Stimulated activated naive CD4-positive, alpha-beta T cell treated with Interleukin-2 at 50 U/mL for 16 hours (primary cell): Measurements from ENCODE around the gene BTNL2.
A peak's percentile ranks its signal among the peaks of the same experiment; 100 is the strongest.

ENCODE experiments used
- DNase-seq: peaks from one replicate; lab custom pipeline; 2025; lab: John Stamatoyannopoulos, UW

Gene BTNL2

DNA sequence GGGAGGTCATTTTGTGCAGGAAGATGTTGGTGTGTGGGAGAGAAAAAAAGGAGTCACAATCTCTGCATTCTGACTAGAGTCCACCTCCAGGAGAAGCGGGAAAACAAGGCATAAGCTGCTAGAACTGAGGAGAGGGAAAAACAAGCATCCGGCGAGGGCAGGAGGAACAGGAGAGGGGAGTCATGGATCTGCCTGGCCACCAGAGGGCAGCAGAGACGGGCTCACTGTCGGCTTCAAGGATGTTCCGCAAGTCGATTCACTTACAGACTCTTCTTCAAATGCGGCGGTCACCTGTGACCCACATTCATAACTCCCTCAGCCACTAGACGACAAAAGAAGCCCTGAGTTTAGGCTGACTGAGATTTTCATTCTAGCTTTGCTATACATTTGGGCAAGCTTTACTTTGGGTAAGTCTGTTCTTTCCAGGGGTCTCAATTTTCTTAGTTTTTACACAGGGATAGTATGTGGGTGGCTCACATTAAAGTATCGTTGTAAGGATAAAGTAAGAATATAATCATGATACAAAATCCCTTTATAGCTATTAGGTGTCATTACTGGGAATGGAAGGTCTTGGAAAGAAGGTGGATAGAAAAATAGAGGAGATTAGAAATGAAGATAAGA is 6.6 kb upstream of the BTNL2 start:
- peak; percentile 80 for DNase-seq

DNA sequence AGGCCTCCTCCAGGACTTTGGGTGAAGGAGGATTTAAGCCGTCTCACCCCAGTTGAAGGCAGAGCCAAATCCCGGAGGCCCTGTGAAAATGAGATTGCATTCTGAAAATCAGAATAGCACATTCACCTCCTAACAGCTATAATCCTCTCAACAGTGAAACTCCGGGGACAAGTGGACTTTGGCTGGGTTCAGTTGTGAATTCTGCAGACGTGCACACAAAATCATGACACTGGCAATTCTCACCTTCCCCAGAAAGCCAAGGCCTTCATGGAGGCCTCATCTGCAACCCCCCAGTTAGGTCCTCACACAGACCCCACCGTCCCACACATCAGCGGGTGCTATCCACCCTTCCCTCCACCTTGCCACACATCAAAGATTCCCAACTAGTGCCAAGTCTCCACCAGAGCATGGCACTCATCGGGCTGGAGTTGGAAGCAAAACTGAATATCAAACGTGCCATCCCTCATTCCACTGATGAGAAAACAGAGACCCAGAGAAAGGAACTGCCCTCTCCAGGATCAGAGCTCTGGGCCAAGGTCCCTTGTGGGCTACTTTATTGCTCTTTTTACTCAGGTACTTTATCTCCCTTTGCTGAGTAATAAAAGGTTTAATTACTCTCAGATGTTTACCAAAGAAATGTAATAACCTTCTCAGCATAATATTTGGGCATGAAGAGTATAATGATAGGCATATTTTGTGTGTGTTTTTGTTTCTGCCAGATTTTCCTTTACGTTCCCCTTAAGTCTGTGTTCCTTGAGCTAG is 4.8 kb upstream of the BTNL2 start:
- DNase-seq: no peak

DNA sequence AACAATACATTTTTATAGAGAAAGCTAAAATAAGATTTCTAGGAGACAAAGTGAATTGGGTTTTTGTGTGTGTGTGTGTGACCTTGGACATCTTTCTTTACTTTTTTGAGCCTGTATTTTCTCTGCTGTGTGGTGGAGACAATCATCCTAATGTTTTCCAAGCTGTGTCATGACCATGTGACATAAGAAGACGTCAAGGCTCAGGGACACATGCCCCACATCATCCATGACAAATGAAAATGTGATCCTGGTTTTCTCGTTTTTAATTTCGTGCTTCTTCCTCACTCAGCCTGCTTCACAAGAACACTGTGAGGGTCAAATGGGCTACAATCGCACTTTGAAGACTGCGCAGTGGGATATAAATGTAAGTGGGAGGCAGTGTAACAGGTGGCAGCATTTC is 3.9 kb upstream of the BTNL2 start:
- DNase-seq: no peak

DNA sequence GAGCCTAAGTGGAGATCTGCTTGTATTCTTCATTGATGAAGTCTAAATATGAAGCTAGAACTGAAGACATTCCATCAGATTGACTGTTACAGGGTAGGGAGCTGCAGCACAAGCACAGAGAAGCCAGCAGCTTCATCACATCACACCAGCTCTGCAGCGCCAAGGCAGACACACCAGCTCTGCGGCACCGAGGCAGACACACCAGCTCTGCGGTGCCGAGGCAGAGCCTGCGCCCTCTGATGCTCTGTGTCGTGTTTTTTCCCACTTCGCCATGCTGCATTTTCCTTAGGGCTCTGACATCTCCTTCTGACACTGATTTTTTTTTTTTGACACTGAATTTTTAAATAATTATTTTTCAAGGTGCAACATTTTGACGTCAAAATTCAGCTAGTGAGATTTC is 784 bp downstream of the BTNL2 start:
- DNase-seq: no peak

DNA sequence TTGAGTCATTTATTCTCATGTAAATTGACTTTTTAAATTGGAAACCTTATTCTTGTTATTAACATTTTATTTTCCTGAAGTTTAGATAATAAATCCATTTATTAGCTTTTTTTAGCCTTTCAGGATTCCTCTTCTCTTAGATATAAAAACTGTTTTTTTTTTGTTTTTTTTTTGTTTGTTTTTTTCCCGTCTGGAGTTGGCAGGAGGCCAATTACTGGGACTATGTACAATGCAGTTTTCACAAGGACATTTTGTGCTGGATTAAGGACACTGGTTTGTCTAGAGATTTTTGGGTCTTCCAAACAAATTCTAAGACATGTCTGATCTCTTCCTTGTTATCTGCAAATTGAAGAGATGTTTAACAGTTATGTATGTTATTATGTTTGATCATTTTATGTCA is 1.3 kb downstream of the BTNL2 start:
- DNase-seq: no peak

DNA sequence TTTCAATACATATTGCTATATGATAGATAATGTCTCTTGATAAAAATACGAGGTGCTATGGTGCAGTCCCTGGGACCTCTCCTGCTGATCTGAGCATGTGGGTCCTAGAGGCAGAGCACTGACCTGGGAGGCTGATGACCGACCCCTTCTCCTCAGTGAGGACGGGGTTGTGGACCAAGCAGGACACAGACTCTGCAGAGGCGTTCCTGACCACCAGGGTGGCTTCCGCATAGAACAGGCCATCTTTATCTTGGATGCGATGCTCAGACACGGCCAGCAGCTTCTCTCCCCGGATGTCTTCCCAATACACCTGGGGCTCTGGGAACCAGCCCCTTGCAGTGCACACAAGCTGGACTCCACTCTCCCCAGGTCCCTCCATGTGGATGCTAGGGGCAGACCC is 4.2 kb downstream of the BTNL2 start:
- no peak for DNase-seq

DNA sequence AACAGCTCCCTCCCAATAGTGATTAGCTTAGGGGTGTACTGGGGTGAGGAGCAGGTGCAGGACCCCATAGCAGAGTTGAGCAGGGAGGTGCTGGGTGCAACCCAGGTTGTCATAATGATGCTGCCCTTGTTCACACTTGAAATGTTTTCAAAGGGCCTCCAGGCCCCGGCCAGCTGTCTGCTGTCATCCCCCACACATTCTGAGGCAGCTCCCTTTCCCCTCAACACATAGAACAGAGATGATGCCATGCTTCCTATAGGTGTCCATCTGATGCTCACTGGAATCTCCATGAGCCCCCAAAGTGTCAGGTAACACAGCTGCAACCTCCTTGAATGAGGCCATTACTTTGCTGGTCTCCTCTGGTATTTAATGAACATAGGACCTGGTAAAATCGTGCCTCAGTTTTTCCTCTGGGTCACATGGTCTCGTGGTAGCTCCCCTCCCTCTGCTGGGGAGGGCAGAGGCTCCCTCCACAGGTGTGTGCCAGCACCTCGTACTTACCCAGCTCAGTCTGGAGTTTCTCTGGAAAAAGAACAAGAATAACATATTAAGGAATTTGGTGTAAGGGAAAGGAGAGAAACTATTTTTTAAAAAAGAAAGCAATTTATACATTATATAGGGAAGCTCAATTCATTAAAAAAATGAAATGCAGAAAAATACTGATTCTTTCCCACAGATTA is 5.6 kb downstream of the BTNL2 start:
- DNase-seq: no peak

DNA sequence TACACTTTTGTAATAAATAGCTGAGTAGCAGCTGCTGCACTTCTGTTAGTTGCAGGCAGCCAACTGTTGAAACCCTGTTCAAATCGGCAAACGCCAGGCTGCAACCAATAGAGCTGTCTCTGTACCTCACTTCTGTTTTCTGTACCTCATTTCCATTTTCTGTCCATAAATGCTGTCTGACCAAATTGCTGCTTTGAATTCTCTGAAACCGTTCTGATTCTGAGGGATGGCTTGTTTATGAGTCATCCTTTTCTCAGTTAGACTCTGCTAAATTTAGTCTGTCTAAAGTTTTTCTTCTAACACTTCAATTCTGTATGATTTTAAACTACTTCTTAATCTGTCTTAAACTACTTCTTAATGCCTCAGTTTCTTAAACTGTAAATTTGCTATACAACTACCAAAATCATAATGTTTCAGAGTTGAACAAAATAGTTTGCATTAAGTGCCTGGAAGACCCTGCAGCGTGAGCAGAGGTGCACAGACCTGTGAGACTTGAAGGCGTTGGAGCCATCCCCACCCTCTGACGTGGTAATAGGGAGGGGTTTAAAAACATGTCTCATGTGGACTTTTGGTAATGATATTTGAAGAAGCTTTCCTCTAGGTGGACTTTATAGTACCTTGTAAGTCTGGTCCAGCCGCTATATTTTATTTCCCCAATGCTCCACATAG is 9.6 kb downstream of the BTNL2 start:
- no peak for DNase-seq

DNA sequence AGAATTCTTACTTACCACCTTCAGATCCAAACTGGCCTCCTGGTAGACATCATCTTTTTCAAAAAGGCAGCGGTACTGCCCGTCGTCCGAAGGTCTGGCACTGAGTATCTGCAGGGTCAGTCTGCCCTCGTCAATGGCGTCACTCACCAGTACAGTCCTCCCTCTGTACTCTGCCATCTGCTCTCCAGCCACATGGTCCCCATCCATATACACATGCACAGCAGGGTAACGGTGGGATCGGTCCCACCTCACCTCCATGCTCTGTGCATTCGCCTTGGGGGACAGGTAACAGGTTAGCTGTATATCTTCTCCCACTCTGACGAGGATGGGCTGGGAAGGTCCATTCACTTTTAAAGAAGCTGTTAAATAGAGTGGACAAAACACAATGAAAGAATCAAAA is 11.0 kb downstream of the BTNL2 start:
- no peak for DNase-seq

DNA sequence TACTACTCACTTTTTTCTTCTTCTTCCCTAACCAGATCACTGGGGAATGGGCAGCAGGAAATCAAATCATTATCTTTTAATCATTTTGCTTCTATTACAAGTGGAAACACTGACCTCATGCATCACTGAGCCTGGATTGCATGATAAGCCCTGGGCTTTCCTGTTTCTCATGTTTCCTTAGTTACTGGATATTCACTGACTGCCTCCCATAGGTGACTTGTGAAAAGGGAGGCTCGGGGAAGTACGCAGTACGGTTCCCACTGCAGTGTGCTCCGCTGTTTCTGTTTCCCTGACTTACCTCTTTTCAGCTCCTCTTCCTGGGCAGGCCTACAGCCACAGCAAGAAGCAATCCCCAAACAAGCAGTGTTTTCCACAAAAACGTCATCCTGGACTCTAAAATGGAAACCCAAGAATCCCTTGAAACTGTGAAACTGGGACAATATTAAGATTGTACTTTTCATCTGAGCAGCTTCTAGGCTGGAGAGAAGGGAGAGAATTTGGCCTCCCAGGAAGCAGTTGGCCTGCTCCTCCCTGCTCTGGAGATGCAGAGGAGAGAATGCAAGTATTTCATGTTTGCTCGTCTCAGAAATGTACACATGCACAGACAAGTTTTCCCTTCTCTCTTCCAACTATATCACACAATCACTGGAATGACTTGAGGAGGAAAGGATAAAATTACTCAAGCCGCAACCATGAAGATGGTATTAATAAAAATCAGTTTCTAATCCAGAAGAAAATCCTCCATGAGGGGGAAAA is 13.1 kb downstream of the BTNL2 start:
- no peak for DNase-seq

DNA sequence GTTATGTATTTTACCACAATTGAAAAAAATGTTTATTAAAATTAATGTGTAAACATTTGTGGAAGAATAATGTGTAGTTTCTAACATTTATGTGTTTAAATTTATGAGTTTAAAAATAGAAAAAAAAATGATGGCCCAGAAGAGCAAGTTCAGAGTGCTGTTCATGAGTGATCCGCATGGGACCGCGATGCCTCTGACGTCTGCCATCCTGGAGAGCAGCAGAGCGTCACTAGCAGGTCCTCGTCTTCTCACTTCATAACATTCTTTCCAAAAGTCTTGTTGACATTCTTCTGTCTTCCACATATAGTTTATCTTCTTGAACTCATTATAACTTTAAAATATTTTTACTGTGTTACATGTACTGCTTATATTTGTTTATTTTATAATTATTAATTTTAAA is 15.5 kb downstream of the BTNL2 start:
- no peak for DNase-seq

DNA sequence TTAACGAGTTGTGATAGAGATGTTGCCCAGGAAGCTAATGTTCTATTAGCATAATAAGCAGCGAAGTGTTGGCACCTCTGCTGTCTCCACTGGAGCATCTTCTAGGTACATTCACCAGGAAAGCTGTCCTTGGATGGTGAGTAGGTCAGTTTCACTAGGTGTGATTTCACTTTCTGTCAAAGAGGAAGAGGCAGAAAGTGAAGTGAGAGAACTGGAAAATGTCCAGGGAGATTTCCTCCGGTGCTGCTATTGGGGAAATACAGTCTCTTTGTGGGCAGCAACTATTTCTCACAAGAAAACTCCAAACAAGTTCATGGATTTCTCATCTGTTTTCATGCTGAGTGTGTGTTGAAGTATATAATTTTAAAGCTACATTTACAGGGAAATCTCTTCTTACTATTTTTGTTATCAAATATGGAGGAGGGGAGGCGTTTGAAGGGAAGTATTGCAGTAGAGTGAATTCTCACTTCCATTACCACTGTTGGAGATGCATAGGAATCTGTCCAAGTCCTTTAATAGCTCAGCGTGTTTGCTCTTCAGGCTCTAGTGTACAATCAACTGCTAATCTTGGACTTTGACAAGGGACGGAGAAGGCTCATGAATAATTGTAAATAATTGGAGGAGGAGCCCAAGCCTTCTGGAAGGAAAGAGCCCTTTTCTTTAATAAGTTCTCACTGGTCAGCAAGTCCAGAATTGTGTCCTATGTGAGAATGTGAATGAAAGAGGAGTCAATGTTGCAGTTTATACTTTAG is 19.2 kb downstream of the BTNL2 start:
- DNase-seq: no peak

DNA sequence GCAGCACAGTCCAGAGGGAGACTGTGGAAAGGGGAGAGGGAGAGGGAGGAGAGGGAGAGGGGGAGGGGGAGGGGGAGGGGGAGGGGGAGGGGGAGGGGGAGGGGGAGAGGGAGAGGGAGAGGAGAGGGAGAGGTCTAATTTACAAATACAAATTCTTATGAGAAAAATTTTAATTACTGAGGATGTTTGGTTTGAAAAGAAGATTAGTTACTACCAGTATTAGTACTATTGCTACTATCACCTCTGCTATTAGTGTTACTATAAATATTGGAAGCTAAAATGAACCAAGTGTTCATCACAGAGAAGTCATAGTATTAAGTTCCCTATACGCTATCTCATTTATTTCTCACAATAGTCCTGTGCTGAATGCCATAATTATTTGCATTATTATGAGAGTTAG is 20.9 kb downstream of the BTNL2 start:
- DNase-seq: no peak

DNA sequence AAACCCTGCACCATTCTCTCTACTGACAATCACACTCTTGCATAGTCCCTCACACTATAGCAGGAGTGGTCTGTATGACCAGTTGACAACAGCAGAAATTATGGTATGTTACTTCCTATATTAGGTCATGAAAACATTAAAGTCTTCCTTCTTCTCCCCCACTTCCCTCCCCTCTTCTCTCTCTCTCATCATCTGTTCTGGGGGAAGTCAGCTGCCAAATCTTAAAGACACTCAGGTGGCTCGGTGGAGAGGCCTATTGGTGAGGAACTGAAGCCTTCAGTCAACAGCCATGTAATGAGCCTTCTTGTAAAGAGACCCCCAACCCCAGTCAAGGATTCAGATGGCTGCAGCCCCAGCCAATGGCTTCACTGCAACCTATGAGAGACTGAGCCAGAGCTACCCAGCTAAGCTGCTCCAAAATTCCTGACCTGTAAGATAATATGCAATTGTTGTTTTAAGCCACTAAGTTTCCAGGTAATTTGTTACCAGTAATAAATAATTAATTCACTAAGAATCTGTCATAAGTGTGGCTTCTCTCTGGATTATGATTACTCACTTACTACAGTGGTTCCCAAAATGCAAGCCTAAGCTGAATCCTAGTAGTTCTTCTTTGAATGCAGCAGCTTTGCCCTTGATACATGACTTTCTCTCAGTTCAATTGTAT is 24.1 kb downstream of the BTNL2 start:
- DNase-seq: no peak

DNA sequence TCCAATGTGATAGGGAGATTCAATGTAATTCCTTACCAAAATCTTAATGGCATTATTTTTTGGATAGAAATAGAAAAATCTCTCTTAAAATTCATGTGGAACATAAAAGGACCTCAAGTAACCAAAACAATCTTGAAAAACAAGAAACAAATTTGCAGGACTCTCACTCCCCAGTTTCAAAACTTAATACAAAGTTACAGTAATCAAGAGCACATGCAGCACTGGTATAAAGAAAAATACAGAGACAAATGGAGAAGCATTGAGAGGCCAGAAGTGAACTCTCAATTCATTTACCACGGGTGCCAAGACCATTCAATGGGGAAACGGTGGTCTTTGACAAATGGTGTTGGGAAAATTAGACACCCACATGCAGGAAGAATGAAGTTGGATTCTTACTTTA is 27.4 kb downstream of the BTNL2 start:
- DNase-seq: no peak

DNA sequence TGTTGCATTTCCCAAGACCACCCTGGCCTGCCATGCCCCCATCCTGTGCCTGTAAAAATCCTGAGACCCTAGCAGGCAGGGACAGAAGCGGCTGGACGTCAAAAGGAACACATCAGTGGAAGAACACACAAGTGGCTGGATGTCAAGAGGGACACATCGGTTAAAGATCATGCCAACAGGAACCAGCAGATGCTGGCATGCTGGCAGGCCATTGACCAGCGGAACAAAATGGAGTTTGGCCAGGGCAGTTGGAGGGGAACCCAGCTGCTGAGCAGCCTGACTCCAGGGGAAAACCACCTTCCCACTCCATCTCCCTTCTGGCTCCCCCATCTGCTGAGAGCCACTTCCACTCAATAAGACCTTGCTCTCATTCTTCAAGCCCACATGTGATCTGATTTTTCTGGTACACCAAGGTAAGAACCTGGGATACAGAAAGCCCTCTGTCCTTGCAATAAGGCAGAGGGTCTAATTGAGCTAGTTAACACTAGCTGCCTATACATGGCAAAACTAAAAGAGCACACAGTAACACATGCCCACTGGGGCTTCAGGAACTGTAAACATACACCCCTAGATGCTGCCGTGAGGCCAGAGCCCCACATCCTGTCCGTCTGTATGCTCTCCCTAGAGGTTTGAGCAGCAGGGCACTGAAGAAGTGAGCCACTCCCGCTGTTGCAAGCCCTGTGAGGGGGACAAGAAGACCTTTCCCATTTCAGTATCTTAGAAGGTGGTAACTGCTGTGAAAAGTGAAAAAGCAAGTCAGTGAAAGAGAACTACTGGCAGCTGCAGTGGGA is 31.0 kb downstream of the BTNL2 start:
- DNase-seq: no peak

DNA sequence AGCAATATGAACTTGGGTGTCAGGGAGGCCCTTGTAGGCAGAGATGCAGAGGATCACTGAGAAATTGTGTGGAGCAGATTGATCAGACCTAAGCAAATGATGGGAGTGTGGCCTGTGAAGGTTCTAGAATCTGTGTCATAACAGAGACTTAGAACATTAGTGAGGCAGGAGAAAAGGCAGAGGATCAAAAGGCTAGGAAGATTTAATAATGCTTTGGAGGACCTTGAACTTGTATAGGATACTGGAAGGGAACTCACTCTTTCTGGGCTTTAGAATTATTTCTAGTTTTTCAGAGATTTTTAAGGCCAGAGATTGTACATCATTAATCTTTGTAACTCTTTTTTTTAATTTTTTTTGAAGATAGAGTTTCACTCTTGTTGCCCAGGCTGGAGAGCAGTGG is 35.2 kb downstream of the BTNL2 start, which contains the start of gene TSBP1:
TSBP1 (minus strand) TSS at position 101 of the 400 bp plus-strand sequence. CDS start 197 bp downstream, outside the sequence.
- no peak for DNase-seq

DNA sequence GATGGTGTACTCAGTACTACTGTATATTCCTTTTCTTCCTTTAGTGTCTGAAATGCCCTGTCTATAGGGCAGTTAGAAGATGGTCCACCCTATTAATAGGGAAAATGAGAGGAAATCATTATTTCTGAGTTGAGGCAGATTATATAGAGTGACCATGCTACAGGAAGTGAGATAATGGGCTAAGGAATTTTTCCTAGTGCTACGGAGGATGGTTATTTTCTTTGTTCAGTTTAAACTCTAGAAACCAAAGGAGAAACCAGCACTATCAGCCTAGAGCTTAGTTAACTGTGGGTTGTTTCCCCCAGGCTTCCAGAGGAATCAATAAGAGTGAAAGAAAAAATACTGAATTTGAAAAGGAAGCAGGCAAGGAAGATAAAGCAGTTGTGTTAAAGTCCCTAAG is 35.8 kb downstream of the BTNL2 start:
- no peak for DNase-seq

DNA sequence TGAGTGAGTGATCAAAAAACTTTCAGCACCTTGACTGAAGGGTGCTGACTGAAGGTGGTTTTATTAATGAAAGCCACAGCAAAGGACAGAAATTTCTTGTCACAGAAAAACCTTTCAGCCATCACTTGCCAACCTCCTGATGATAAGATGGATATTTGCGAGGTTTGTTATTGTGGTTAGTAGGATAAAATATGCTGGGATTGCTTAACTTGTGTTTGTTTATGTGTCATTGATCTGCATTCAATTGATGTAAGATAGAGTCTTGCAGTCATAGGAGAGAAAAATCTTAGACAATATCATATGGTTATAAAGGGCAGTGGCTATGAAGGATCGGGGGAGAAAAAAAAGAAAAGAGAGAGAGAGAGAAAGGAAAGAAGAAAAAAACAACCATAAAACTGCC is 36.5 kb downstream of the BTNL2 start:
- DNase-seq: no peak

DNA sequence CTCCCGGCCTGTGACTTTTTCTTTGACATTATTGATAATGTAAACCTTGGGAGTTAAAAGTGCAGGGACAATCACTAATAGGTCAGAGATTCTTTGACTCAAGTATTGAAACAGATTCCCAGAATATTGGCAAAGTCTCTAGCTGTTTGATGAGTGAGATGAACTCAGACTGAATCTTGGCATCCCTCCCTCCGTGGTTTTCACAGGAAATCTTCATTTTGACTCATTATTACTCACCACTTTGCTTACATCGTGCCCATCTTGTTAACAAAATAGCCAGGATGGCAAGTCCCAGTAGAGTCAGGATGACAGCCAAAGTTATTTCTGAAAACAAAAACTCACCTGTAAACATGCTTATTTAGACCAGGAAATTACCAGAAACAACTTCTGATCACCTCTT is 37.3 kb downstream of the BTNL2 start:
- no peak for DNase-seq
